Neural cell (in vitro differentiated cells): ENCODE data around the gene TMTC1. TPM values are rescaled to one million over a fixed set of nuclear protein-coding genes. Genes with fewer than 3 reads are reported as not detected.

ENCODE experiments used
- H2AFZ ChIP-seq: fragments of 200-600, 300-800 bp; sonication (generic), shearing (Covaris generic); 2 replicates; pipeline ENCODE4 v1.6.0; 2014; ENCODE audit warnings: low read depth, mild to moderate bottlenecking, antibody characterized with exemption, low read length, moderate library complexity
- H3F3A ChIP-seq: fragments of 200-600 bp; shearing (Covaris generic); 2 replicates; pipeline ENCODE4 v1.6.1; 2016; ENCODE audit warnings: mild to moderate bottlenecking, moderate library complexity, mixed read lengths, antibody characterized with exemption, low read length; ENCODE audit not compliant: insufficient read depth, poor library complexity, severe bottlenecking
- H3K27ac ChIP-seq: fragments of 200-600, 300-800 bp; sonication (generic), shearing (Covaris generic); 2 replicates; pipeline ENCODE4 v1.5.1; 2014; ENCODE audit warnings: mild to moderate bottlenecking, low read length, moderate library complexity
- H3K27me3 ChIP-seq: fragments of 300-800, 200-600 bp; sonication (generic), shearing (Covaris generic); 2 replicates; pipeline ENCODE4 v1.6.0; 2014; ENCODE audit warnings: mild to moderate bottlenecking, low read depth, low read length, moderate library complexity; ENCODE audit not compliant: insufficient read depth
- H3K36me3 ChIP-seq: fragments of 300-800, 200-600 bp; sonication (generic), shearing (Covaris generic); 2 replicates; pipeline ENCODE4 v1.5.1; 2014; ENCODE audit warnings: mild to moderate bottlenecking, antibody characterized with exemption, low read length, moderate library complexity; ENCODE audit not compliant: insufficient read depth
- H3K4me2 ChIP-seq: fragments of 300-800, 200-600 bp; sonication (generic), shearing (Covaris generic); 2 replicates; pipeline ENCODE4 v1.6.0; 2014; ENCODE audit warnings: mild to moderate bottlenecking, low read length
- H3K4me3 ChIP-seq: fragments of 300-800, 200-600 bp; sonication (generic), shearing (Covaris generic); 2 replicates; pipeline ENCODE4 v1.5.1; 2014; ENCODE audit warnings: mild to moderate bottlenecking, low read length, moderate library complexity
- H3K79me2 ChIP-seq: fragments of 200-600 bp; shearing (Covaris generic); replicated peaks from 2 replicates; pipeline ENCODE4 v1.6.0; 2014; ENCODE audit warnings: mild to moderate bottlenecking, low read length, moderate library complexity; ENCODE audit not compliant: insufficient read depth
- H3K9ac ChIP-seq: fragments of 300-800, 200-600 bp; sonication (generic), shearing (Covaris generic); 2 replicates; pipeline ENCODE4 v1.6.1; 2016; ENCODE audit warnings: mild to moderate bottlenecking, low read length, mixed read lengths
- H3K9me2 ChIP-seq: fragments of 200-600 bp; shearing (Covaris generic); 2 replicates; pipeline ENCODE4 v1.6.1; 2016; ENCODE audit warnings: mild to moderate bottlenecking, low read length, mixed read lengths; ENCODE audit not compliant: insufficient read depth
- H3K9me3 ChIP-seq: fragments of 200-600, 300-800 bp; sonication (generic), shearing (Covaris generic); 2 replicates; pipeline ENCODE4 v1.6.1; 2016; ENCODE audit warnings: mild to moderate bottlenecking, mixed run types, low read length, moderate library complexity, mixed read lengths
- H4K20me1 ChIP-seq: fragments of 200-600 bp; shearing (Covaris generic); 2 replicates; pipeline ENCODE4 v1.6.1; 2016; ENCODE audit warnings: mild to moderate bottlenecking, mixed run types; ENCODE audit not compliant: insufficient read depth
- EP300 ChIP-seq: fragments of 450-650 bp; conservative IDR thresholded peaks from 2 replicates; pipeline ENCODE4 v1.6.1; 2014; ENCODE audit warnings: antibody characterized with exemption, mild to moderate bottlenecking, moderate library complexity; ENCODE audit not compliant: poor library complexity, severe bottlenecking
- EZH2 ChIP-seq: fragments of 200-600, 300-800 bp; shearing (Covaris generic), sonication (generic); IDR thresholded peaks from 2 replicates; pipeline ENCODE4 v1.6.1; 2014; ENCODE audit warnings: antibody characterized with exemption, low read length, borderline replicate concordance, mild to moderate bottlenecking; ENCODE audit not compliant: insufficient read depth, poor library complexity, severe bottlenecking
- MXI1 ChIP-seq: fragments of 450-650 bp; conservative IDR thresholded peaks from 2 replicates; pipeline ENCODE4 v1.6.1; 2014; ENCODE audit warnings: antibody characterized with exemption, mild to moderate bottlenecking; ENCODE audit not compliant: poor library complexity, severe bottlenecking
- POLR2AphosphoS5 ChIP-seq: IDR thresholded peaks from 2 replicates; pipeline ENCODE4 v1.6.1; 2012
- RAD21 ChIP-seq: fragments of 450-650 bp; conservative IDR thresholded peaks from 2 replicates; pipeline ENCODE4 v1.6.1; 2014; ENCODE audit warnings: antibody characterized with exemption, mild to moderate bottlenecking, moderate library complexity
- SMC3 ChIP-seq: fragments of 450-650 bp; conservative IDR thresholded peaks from 2 replicates; pipeline ENCODE4 v1.6.1; 2014; ENCODE audit warnings: antibody characterized with exemption, mild to moderate bottlenecking, moderate library complexity; ENCODE audit not compliant: poor library complexity
- TAF1 ChIP-seq: IDR thresholded peaks from 2 replicates; pipeline ENCODE4 v1.6.1; 2012; ENCODE audit warnings: low read depth
- polyA plus RNA-seq: library from polyadenylated mRNA; depleted of rRNA; stranded (reverse); fragments of >200 nt; gene quantifications from 2 replicates; pipeline ENCODE4 v1.2.3, GENCODE V29; 2014
- TF ChIP-seq, protein P1 (sequence below): fragments of 450-650 bp; IDR thresholded peaks from 2 replicates; pipeline ENCODE4 v1.5.1; 2014; ENCODE audit warnings: antibody characterized with exemption, mild to moderate bottlenecking, moderate library complexity; ENCODE audit not compliant: poor library complexity, severe bottlenecking
- TF ChIP-seq, protein P2 (sequence below): IDR thresholded peaks from 2 replicates; pipeline ENCODE4 v1.6.1; 2012; ENCODE audit warnings: borderline replicate concordance

Gene TMTC1
- polyA plus RNA-seq, 1 donor from 2014 or later, result 10.0 TPM

GRCh38 chr12:29795715-29796114 lies 12.0 kb upstream of the TMTC1 start:
- Histone ChIP-seq H3K36me3 (no peaks in the 10 kb centered on the region), H3K9ac (no peak overlapping the region), H3K79me2 (no peaks in the 10 kb centered on the region), H3K9me3 (peaks cover 6% of the 10 kb centered on the region), H3K27me3 (no peaks in the 10 kb centered on the region), H3K4me3 (no peak overlapping the region), H3F3A (no peaks in the 10 kb centered on the region), H4K20me1 (no peaks in the 10 kb centered on the region), H3K27ac (no peak overlapping the region), H3K9me2 (no peaks in the 10 kb centered on the region), H3K4me2 (no peak overlapping the region), H2AFZ (no peak overlapping the region)
- no peak for TF ChIP-seq EP300
- no peak for TF ChIP-seq MXI1
- TF ChIP-seq SMC3, result no peak
- TF ChIP-seq, protein P1, sequence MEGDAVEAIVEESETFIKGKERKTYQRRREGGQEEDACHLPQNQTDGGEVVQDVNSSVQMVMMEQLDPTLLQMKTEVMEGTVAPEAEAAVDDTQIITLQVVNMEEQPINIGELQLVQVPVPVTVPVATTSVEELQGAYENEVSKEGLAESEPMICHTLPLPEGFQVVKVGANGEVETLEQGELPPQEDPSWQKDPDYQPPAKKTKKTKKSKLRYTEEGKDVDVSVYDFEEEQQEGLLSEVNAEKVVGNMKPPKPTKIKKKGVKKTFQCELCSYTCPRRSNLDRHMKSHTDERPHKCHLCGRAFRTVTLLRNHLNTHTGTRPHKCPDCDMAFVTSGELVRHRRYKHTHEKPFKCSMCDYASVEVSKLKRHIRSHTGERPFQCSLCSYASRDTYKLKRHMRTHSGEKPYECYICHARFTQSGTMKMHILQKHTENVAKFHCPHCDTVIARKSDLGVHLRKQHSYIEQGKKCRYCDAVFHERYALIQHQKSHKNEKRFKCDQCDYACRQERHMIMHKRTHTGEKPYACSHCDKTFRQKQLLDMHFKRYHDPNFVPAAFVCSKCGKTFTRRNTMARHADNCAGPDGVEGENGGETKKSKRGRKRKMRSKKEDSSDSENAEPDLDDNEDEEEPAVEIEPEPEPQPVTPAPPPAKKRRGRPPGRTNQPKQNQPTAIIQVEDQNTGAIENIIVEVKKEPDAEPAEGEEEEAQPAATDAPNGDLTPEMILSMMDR, result no peak
- TF ChIP-seq, protein P2, sequence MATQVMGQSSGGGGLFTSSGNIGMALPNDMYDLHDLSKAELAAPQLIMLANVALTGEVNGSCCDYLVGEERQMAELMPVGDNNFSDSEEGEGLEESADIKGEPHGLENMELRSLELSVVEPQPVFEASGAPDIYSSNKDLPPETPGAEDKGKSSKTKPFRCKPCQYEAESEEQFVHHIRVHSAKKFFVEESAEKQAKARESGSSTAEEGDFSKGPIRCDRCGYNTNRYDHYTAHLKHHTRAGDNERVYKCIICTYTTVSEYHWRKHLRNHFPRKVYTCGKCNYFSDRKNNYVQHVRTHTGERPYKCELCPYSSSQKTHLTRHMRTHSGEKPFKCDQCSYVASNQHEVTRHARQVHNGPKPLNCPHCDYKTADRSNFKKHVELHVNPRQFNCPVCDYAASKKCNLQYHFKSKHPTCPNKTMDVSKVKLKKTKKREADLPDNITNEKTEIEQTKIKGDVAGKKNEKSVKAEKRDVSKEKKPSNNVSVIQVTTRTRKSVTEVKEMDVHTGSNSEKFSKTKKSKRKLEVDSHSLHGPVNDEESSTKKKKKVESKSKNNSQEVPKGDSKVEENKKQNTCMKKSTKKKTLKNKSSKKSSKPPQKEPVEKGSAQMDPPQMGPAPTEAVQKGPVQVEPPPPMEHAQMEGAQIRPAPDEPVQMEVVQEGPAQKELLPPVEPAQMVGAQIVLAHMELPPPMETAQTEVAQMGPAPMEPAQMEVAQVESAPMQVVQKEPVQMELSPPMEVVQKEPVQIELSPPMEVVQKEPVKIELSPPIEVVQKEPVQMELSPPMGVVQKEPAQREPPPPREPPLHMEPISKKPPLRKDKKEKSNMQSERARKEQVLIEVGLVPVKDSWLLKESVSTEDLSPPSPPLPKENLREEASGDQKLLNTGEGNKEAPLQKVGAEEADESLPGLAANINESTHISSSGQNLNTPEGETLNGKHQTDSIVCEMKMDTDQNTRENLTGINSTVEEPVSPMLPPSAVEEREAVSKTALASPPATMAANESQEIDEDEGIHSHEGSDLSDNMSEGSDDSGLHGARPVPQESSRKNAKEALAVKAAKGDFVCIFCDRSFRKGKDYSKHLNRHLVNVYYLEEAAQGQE, result no peak
- no peak for TF ChIP-seq TAF1
- TF ChIP-seq EZH2, result no peak
- no peak for TF ChIP-seq POLR2AphosphoS5
- TF ChIP-seq RAD21, result no peak

GRCh38 chr12:29794862-29795261 lies 11.1 kb upstream of the TMTC1 start:
- Histone ChIP-seq H3K9me2 (no peaks in the 10 kb centered on the region), H3K36me3 (no peaks in the 10 kb centered on the region), H2AFZ (no peak overlapping the region), H3F3A (no peaks in the 10 kb centered on the region), H3K27ac (no peak overlapping the region), H3K9ac (no peak overlapping the region), H3K79me2 (no peaks in the 10 kb centered on the region), H3K4me2 (no peak overlapping the region), H3K9me3 (peaks cover 6% of the 10 kb centered on the region), H3K27me3 (no peaks in the 10 kb centered on the region), H3K4me3 (no peak overlapping the region), H4K20me1 (no peaks in the 10 kb centered on the region)
- no peak for TF ChIP-seq EP300
- no peak for TF ChIP-seq TAF1
- no peak for TF ChIP-seq RAD21
- TF ChIP-seq MXI1, result no peak
- TF ChIP-seq, protein P2, result no peak
- no peak for TF ChIP-seq EZH2
